ENCODE results near the gene HS3ST2.

HS3ST2 gene

GRCh38 chr16:22859925-22860324 is 46.0 kb downstream of the HS3ST2 start:
- Histone ChIP-seq H2AFZ (ENCODE audit: low read depth, low read length) (no peak overlapping the region), H3K4me3 (ENCODE audit: low read depth in 1 of 2, low read length in 2 of 2) (no peak overlapping the region), H4K20me1 (ENCODE audit: insufficient read depth, low read length) (no peaks in the 10 kb centered on the region), H3K36me3 (ENCODE audit: insufficient read depth, low read length) (no peaks in the 10 kb centered on the region), H3K4me2 (ENCODE audit: insufficient read depth, low read length) (no peak overlapping the region), H3K9ac (ENCODE audit: low read depth, low read length) (no peak overlapping the region), H3K27me3 (ENCODE audit: insufficient read depth, low read length, poor library complexity) (peaks cover 19% of the 10 kb centered on the region), H3K4me1 (ENCODE audit: insufficient read depth, low read length) (no peaks in the 10 kb centered on the region), H3K79me2 (ENCODE audit: insufficient read depth, low read length) (no peaks in the 10 kb centered on the region), H3K9me3 (ENCODE audit: insufficient read depth, low read length, severe bottlenecking) (no peaks in the 10 kb centered on the region), H3K27ac (ENCODE audit: low read length) (no peak overlapping the region)
- no peak for TF ChIP-seq CTCF (IDR thresholded peaks at IDR 0.05; ENCODE audit: borderline replicate concordance, extremely low read depth, low read length, poor library complexity, severe bottlenecking)
- TF ChIP-seq EZH2 (IDR thresholded peaks at IDR 0.05; ENCODE audit: borderline replicate concordance, low read depth, low read length, severe bottlenecking): no peak
- DNase-seq (no peak), ATAC-seq (ENCODE audit: insufficient read depth, low read depth) (no peak)

GRCh38 chr16:22861580-22861979 is 47.6 kb downstream of the HS3ST2 start:
- H3K4me1 ChIP-seq (ENCODE audit: insufficient read depth, low read length): no peaks in the 10 kb centered on the region
- no peak overlapping the region for H3K4me2 ChIP-seq (ENCODE audit: insufficient read depth, low read length)
- no peak for ATAC-seq (ENCODE audit: insufficient read depth, low read depth)
- H4K20me1 ChIP-seq (ENCODE audit: insufficient read depth, low read length): no peaks in the 10 kb centered on the region
- no peak for DNase-seq
- TF ChIP-seq EZH2 (IDR thresholded peaks at IDR 0.05; ENCODE audit: borderline replicate concordance, low read depth, low read length, severe bottlenecking) (no peak), CTCF (IDR thresholded peaks at IDR 0.05; ENCODE audit: borderline replicate concordance, extremely low read depth, low read length, poor library complexity, severe bottlenecking) (no peak)
- H3K27me3 ChIP-seq (ENCODE audit: insufficient read depth, low read length, poor library complexity): peaks cover 19% of the 10 kb centered on the region
- no peaks in the 10 kb centered on the region for H3K79me2 ChIP-seq (ENCODE audit: insufficient read depth, low read length)
- H2AFZ ChIP-seq (ENCODE audit: low read depth, low read length): no peak overlapping the region
- no peak overlapping the region for H3K4me3 ChIP-seq (ENCODE audit: low read depth in 1 of 2, low read length in 2 of 2)
- H3K36me3 ChIP-seq (ENCODE audit: insufficient read depth, low read length): no peaks in the 10 kb centered on the region
- H3K9ac ChIP-seq (ENCODE audit: low read depth, low read length): no peak overlapping the region
- no peaks in the 10 kb centered on the region for H3K9me3 ChIP-seq (ENCODE audit: insufficient read depth, low read length, severe bottlenecking)
- H3K27ac ChIP-seq (ENCODE audit: low read length): no peak overlapping the region

GRCh38 chr16:22862046-22862445 is 48.1 kb downstream of the HS3ST2 start:
- H3K27me3 ChIP-seq (ENCODE audit: insufficient read depth, low read length, poor library complexity): peaks cover 19% of the 10 kb centered on the region
- no peak overlapping the region for H2AFZ ChIP-seq (ENCODE audit: low read depth, low read length)
- DNase-seq (no peak), ATAC-seq (ENCODE audit: insufficient read depth, low read depth) (no peak)
- H3K4me1 ChIP-seq (ENCODE audit: insufficient read depth, low read length): no peaks in the 10 kb centered on the region
- no peak overlapping the region for H3K27ac ChIP-seq (ENCODE audit: low read length)
- H3K79me2 ChIP-seq (ENCODE audit: insufficient read depth, low read length): no peaks in the 10 kb centered on the region
- no peaks in the 10 kb centered on the region for H3K9me3 ChIP-seq (ENCODE audit: insufficient read depth, low read length, severe bottlenecking)
- no peak overlapping the region for H3K4me2 ChIP-seq (ENCODE audit: insufficient read depth, low read length)
- no peaks in the 10 kb centered on the region for H4K20me1 ChIP-seq (ENCODE audit: insufficient read depth, low read length)
- no peak overlapping the region for H3K9ac ChIP-seq (ENCODE audit: low read depth, low read length)
- no peak for TF ChIP-seq CTCF (IDR thresholded peaks at IDR 0.05; ENCODE audit: borderline replicate concordance, extremely low read depth, low read length, poor library complexity, severe bottlenecking)
- TF ChIP-seq EZH2 (IDR thresholded peaks at IDR 0.05; ENCODE audit: borderline replicate concordance, low read depth, low read length, severe bottlenecking): no peak
- no peak overlapping the region for H3K4me3 ChIP-seq (ENCODE audit: low read depth in 1 of 2, low read length in 2 of 2)
- no peaks in the 10 kb centered on the region for H3K36me3 ChIP-seq (ENCODE audit: insufficient read depth, low read length)

- TF ChIP-seq CTCF (IDR thresholded peaks at IDR 0.05; ENCODE audit: borderline replicate concordance, extremely low read depth, low read length, poor library complexity, severe bottlenecking) (no peak), EZH2 (IDR thresholded peaks at IDR 0.05; ENCODE audit: borderline replicate concordance, low read depth, low read length, severe bottlenecking) (no peak)
- peaks cover 8% of the 10 kb centered on the region for H3K27me3 ChIP-seq (ENCODE audit: insufficient read depth, low read length, poor library complexity)
- H3K27ac ChIP-seq (ENCODE audit: low read length): no peak overlapping the region
- H3K36me3 ChIP-seq (ENCODE audit: insufficient read depth, low read length): no peaks in the 10 kb centered on the region
- DNase-seq (no peak), ATAC-seq (ENCODE audit: insufficient read depth, low read depth) (no peak)
- no peaks in the 10 kb centered on the region for H3K9me3 ChIP-seq (ENCODE audit: insufficient read depth, low read length, severe bottlenecking)
- H3K4me1 ChIP-seq (ENCODE audit: insufficient read depth, low read length): no peaks in the 10 kb centered on the region
- no peaks in the 10 kb centered on the region for H3K79me2 ChIP-seq (ENCODE audit: insufficient read depth, low read length)
- H3K4me3 ChIP-seq (ENCODE audit: low read depth in 1 of 2, low read length in 2 of 2): no peak overlapping the region
- no peak overlapping the region for H2AFZ ChIP-seq (ENCODE audit: low read depth, low read length)
- no peak overlapping the region for H3K4me2 ChIP-seq (ENCODE audit: insufficient read depth, low read length)
- H4K20me1 ChIP-seq (ENCODE audit: insufficient read depth, low read length): no peaks in the 10 kb centered on the region
- H3K9ac ChIP-seq (ENCODE audit: low read depth, low read length): no peak overlapping the region
These were observed 50.4 kb downstream of the HS3ST2 start for GRCh38 chr16:22864375-22864774.

All from DND-41 (cell line).